ENCODE measurements around the gene KATNAL1.
"Not testable (repeated sequence)": the region's sequence is repeated elsewhere in the genome, so short reads cannot be mapped to it uniquely, and the experiment has no call there.

The KATNAL1 gene

GRCh38 chr13:30274083-30274482, 33.3 kb downstream of the KATNAL1 start:
- no peak for TF ChIP-seq CTCF (IDR thresholded peaks at IDR 0.05; ENCODE audit: extremely low read depth, missing control alignments)
- DNase-seq (ENCODE audit: low spot score), result no peak

- DNase-seq (ENCODE audit: low spot score), result not testable (repeated sequence)
Observed at GRCh38 chr13:30270035-30270434, 37.3 kb downstream of the KATNAL1 start.

- no peak for TF ChIP-seq CTCF (IDR thresholded peaks at IDR 0.05; ENCODE audit: extremely low read depth, missing control alignments)
- peak; percentile 24 for DNase-seq (ENCODE audit: low spot score)
Observed at GRCh38 chr13:30268673-30269072, 38.7 kb downstream of the KATNAL1 start.

- no peak for TF ChIP-seq CTCF (IDR thresholded peaks at IDR 0.05; ENCODE audit: extremely low read depth, missing control alignments)
- DNase-seq (ENCODE audit: low spot score), result no peak
Observed at GRCh38 chr13:30266756-30267155, 40.6 kb downstream of the KATNAL1 start.

GRCh38 chr13:30259149-30259733, 48.1 kb downstream of the KATNAL1 start:
- not testable (repeated sequence) for DNase-seq (ENCODE audit: low spot score)

- peak; percentile 25 for DNase-seq (ENCODE audit: low spot score)
Observed at GRCh38 chr13:30257468-30258099, 49.8 kb downstream of the KATNAL1 start.

GRCh38 chr13:30256713-30257467, 50.5 kb downstream of the KATNAL1 start:
- DNase-seq (ENCODE audit: low spot score), result no peak

More at GRCh38 chr13:30257468-30258099, 49.8 kb downstream of the KATNAL1 start:
- TF ChIP-seq CTCF (IDR thresholded peaks at IDR 0.05; ENCODE audit: extremely low read depth, missing control alignments), result no peak

More at GRCh38 chr13:30256713-30257467, 50.5 kb downstream of the KATNAL1 start:
- no peak for TF ChIP-seq CTCF (IDR thresholded peaks at IDR 0.05; ENCODE audit: extremely low read depth, missing control alignments)
